HEK293 (cell line): ENCODE results near the gene RPL22.

Experiments used
- GLIS2 ChIP-seq: fragments of 450-650 bp; formaldehyde crosslinking; IDR thresholded peaks from 2 replicates; pipeline ENCODE4 v1.5.1; 2016; ENCODE audit warnings: missing biosample characterization, missing genetic modification characterization
- IKZF3 ChIP-seq: fragments of 450-650 bp; IDR thresholded peaks from 2 replicates; pipeline ENCODE4 v1.5.0; 2018; ENCODE audit warnings: missing biosample characterization, mild to moderate bottlenecking, missing genetic modification characterization, moderate library complexity
- KLF16 ChIP-seq: fragments of 450-650 bp; formaldehyde crosslinking; IDR thresholded peaks from 2 replicates; pipeline ENCODE4 v1.5.1; 2017; ENCODE audit warnings: missing biosample characterization, missing genetic modification characterization
- PRDM1 ChIP-seq: fragments of 450-650 bp; formaldehyde crosslinking; IDR thresholded peaks from 2 replicates; pipeline ENCODE4; 2016; ENCODE audit warnings: missing biosample characterization, missing genetic modification characterization
- SCRT1 ChIP-seq: fragments of 450-650 bp; formaldehyde crosslinking; IDR thresholded peaks from 2 replicates; pipeline ENCODE4 v1.5.1; 2016; ENCODE audit warnings: missing biosample characterization, missing genetic modification characterization, borderline replicate concordance
- WT1 ChIP-seq: fragments of 450-650 bp; formaldehyde crosslinking; IDR thresholded peaks from 2 replicates; pipeline ENCODE4 v1.5.1; 2016; ENCODE audit warnings: missing biosample characterization, missing genetic modification characterization
- YY2 ChIP-seq: fragments of 450-650 bp; formaldehyde crosslinking; IDR thresholded peaks from 2 replicates; pipeline ENCODE4 v1.5.1; 2016; ENCODE audit warnings: missing biosample characterization, missing genetic modification characterization
- ZIC2 ChIP-seq: fragments of 450-650 bp; formaldehyde crosslinking; IDR thresholded peaks from 2 replicates; pipeline ENCODE4 v1.5.1; 2016; ENCODE audit warnings: missing biosample characterization, missing genetic modification characterization
- ZNF121 ChIP-seq: fragments of 450-650 bp; formaldehyde crosslinking; IDR thresholded peaks from 2 replicates; pipeline ENCODE4 v1.5.1; 2016; ENCODE audit warnings: missing biosample characterization, missing genetic modification characterization
- ZNF146 ChIP-seq: fragments of 450-650 bp; formaldehyde crosslinking; IDR thresholded peaks from 2 replicates; pipeline ENCODE4 v1.5.1; 2016; ENCODE audit warnings: missing biosample characterization, missing genetic modification characterization
- ZNF19 ChIP-seq: fragments of 450-650 bp; formaldehyde crosslinking; IDR thresholded peaks from 2 replicates; pipeline ENCODE4; 2016; ENCODE audit warnings: missing biosample characterization, missing genetic modification characterization, low read depth
- ZNF211 ChIP-seq: fragments of 450-650 bp; formaldehyde crosslinking; IDR thresholded peaks from 2 replicates; pipeline ENCODE4 v1.5.1; 2016; ENCODE audit warnings: low read depth, missing biosample characterization, missing genetic modification characterization
- ZNF302 ChIP-seq: fragments of 450-650 bp; formaldehyde crosslinking; IDR thresholded peaks from 2 replicates; pipeline ENCODE4 v1.5.1; 2016; ENCODE audit warnings: missing biosample characterization, missing genetic modification characterization, low read depth
- ZNF391 ChIP-seq: fragments of 450-650 bp; formaldehyde crosslinking; IDR thresholded peaks from 2 replicates; pipeline ENCODE4 v1.5.1; 2016; ENCODE audit warnings: low read depth, missing biosample characterization, missing genetic modification characterization, borderline replicate concordance
- ZNF416 ChIP-seq: fragments of 450-650 bp; formaldehyde crosslinking; IDR thresholded peaks from 2 replicates; pipeline ENCODE4 v1.5.1; 2016; ENCODE audit warnings: missing biosample characterization, missing genetic modification characterization
- ZNF600 ChIP-seq: fragments of 450-650 bp; formaldehyde crosslinking; IDR thresholded peaks from 2 replicates; pipeline ENCODE4 v1.5.1; 2016; ENCODE audit warnings: missing biosample characterization, missing genetic modification characterization
- ZNF621 ChIP-seq: fragments of 450-650 bp; formaldehyde crosslinking; IDR thresholded peaks from 2 replicates; pipeline ENCODE4 v1.5.1; 2017; ENCODE audit warnings: missing biosample characterization, missing genetic modification characterization
- ZNF629 ChIP-seq: fragments of 450-650 bp; formaldehyde crosslinking; IDR thresholded peaks from 2 replicates; pipeline ENCODE4 v1.5.1; 2017; ENCODE audit warnings: missing biosample characterization, missing genetic modification characterization
- ZNF654 ChIP-seq: fragments of 450-650 bp; formaldehyde crosslinking; IDR thresholded peaks from 2 replicates; pipeline ENCODE4 v1.5.1; 2016; ENCODE audit warnings: low read depth, missing biosample characterization, missing genetic modification characterization
- ZNF843 ChIP-seq: fragments of 450-650 bp; formaldehyde crosslinking; IDR thresholded peaks from 2 replicates; pipeline ENCODE4 v1.5.1; 2016; ENCODE audit warnings: missing biosample characterization, missing genetic modification characterization
- ZXDB ChIP-seq: fragments of 450-650 bp; formaldehyde crosslinking; IDR thresholded peaks from 2 replicates; pipeline ENCODE4 v1.5.1; 2016; ENCODE audit warnings: missing biosample characterization, missing genetic modification characterization
- TF ChIP-seq, protein P1 (sequence below): fragments of 450-650 bp; formaldehyde crosslinking; IDR thresholded peaks from 2 replicates; pipeline ENCODE4 v1.5.1; 2016; ENCODE audit warnings: missing biosample characterization, missing genetic modification characterization, borderline replicate concordance
- TF ChIP-seq, protein P2 (sequence below): fragments of 450-650 bp; formaldehyde crosslinking; IDR thresholded peaks from 2 replicates; pipeline ENCODE4 v1.5.1; 2016; ENCODE audit warnings: missing biosample characterization, missing genetic modification characterization
- TF ChIP-seq, protein P3 (sequence below): fragments of 450-650 bp; formaldehyde crosslinking; IDR thresholded peaks from 2 replicates; pipeline ENCODE4 v1.5.1; 2016; ENCODE audit warnings: missing biosample characterization, missing genetic modification characterization
- TF ChIP-seq, protein P4 (sequence below): fragments of 450-650 bp; formaldehyde crosslinking; IDR thresholded peaks from 2 replicates; pipeline ENCODE4 v1.5.1; 2016; ENCODE audit warnings: missing biosample characterization, missing genetic modification characterization

The RPL22 gene

DNA sequence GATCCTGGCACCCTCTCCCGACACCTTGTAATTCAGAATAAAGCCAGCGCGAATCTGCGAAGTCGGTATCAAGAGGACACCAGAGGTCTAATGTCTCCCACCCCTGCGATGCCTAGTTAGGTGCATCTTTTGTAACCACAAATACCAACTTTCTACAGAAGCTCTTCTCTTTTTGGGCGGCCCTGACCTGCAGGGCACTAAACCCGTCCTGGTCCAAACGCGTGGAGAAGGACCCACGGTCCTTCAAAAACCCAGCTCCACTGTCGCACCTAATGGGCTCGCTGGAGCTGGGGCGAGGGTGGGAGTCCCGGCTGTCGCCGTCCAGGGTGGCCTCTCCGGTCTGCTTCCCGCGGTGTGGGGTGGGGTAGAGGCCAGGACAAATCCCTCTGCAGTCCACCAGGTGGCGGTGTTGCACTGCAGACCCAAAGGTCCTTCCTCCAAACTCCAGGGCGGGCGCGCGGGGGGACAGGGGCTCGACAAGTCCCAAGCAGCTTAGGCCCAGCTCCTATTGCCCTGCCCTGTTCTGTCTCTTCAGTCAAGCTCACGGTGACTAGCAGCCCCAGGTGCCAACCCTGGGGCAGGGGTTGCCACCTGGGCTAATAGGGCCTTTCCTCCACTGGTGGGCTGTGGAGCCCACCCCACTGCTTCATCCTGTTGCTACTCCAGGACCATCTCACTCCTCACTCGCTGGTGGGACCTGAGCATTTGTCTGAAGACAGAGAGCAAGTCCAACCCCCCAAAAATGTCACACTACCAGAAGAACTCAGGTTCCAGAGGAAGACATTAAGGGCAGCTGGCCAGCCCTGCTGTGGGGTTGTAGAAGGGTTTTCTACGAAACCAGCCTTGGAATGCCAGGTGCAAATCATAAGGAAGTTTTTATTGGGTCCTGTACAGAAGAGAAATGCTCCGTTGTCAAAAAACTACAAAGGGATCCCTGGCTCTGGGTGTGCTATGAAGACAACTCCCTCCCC is 47.4 kb upstream of the RPL22 start (continued):
- TF ChIP-seq, protein P1, sequence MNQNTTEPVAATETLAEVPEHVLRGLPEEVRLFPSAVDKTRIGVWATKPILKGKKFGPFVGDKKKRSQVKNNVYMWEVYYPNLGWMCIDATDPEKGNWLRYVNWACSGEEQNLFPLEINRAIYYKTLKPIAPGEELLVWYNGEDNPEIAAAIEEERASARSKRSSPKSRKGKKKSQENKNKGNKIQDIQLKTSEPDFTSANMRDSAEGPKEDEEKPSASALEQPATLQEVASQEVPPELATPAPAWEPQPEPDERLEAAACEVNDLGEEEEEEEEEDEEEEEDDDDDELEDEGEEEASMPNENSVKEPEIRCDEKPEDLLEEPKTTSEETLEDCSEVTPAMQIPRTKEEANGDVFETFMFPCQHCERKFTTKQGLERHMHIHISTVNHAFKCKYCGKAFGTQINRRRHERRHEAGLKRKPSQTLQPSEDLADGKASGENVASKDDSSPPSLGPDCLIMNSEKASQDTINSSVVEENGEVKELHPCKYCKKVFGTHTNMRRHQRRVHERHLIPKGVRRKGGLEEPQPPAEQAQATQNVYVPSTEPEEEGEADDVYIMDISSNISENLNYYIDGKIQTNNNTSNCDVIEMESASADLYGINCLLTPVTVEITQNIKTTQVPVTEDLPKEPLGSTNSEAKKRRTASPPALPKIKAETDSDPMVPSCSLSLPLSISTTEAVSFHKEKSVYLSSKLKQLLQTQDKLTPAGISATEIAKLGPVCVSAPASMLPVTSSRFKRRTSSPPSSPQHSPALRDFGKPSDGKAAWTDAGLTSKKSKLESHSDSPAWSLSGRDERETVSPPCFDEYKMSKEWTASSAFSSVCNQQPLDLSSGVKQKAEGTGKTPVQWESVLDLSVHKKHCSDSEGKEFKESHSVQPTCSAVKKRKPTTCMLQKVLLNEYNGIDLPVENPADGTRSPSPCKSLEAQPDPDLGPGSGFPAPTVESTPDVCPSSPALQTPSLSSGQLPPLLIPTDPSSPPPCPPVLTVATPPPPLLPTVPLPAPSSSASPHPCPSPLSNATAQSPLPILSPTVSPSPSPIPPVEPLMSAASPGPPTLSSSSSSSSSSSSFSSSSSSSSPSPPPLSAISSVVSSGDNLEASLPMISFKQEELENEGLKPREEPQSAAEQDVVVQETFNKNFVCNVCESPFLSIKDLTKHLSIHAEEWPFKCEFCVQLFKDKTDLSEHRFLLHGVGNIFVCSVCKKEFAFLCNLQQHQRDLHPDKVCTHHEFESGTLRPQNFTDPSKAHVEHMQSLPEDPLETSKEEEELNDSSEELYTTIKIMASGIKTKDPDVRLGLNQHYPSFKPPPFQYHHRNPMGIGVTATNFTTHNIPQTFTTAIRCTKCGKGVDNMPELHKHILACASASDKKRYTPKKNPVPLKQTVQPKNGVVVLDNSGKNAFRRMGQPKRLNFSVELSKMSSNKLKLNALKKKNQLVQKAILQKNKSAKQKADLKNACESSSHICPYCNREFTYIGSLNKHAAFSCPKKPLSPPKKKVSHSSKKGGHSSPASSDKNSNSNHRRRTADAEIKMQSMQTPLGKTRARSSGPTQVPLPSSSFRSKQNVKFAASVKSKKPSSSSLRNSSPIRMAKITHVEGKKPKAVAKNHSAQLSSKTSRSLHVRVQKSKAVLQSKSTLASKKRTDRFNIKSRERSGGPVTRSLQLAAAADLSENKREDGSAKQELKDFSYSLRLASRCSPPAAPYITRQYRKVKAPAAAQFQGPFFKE (tag by site-specific recombination), result no peak
- TF ChIP-seq ZNF211 (tag by site-specific recombination), result no peak
- TF ChIP-seq, protein P2, sequence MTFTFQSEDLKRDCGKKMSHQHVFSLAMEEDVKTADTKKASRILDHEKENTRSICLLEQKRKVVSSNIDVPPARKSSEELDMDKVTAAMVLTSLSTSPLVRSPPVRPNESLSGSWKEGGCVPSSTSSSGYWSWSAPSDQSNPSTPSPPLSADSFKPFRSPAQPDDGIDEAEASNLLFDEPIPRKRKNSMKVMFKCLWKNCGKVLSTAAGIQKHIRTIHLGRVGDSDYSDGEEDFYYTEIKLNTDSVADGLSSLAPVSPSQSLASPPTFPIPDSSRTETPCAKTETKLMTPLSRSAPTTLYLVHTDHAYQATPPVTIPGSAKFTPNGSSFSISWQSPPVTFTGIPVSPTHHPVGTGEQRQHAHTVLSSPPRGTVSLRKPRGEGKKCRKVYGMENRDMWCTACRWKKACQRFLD (tag by site-specific recombination), result no peak
- TF ChIP-seq ZNF600, result peak; percentile 78; the same call in 1 of the 2 replicates
- TF ChIP-seq ZNF843 (tag by site-specific recombination), result no peak
- TF ChIP-seq ZNF302 (tag by site-specific recombination), result no peak
- 0 out of 2 replicates have a peak, but pooled peaks have one; percentile 8 for TF ChIP-seq SCRT1
- no peak for TF ChIP-seq ZNF121 (tag by site-specific recombination)
- no peak for TF ChIP-seq ZNF19
- peak; percentile 65 for TF ChIP-seq ZIC2 (tag by site-specific recombination)
- TF ChIP-seq ZNF146 (tag by site-specific recombination), result 0 out of 2 replicates have a peak, but pooled peaks have one; percentile 4
- TF ChIP-seq ZNF654 (tag by site-specific recombination), result peak; percentile 86
- TF ChIP-seq GLIS2 (tag by site-specific recombination), result peak; percentile 94
- TF ChIP-seq YY2 (tag by site-specific recombination), result no peak
- no peak for TF ChIP-seq IKZF3 (tag by site-specific recombination)
- TF ChIP-seq KLF16 (tag by site-specific recombination), result no peak
- TF ChIP-seq, protein P3, sequence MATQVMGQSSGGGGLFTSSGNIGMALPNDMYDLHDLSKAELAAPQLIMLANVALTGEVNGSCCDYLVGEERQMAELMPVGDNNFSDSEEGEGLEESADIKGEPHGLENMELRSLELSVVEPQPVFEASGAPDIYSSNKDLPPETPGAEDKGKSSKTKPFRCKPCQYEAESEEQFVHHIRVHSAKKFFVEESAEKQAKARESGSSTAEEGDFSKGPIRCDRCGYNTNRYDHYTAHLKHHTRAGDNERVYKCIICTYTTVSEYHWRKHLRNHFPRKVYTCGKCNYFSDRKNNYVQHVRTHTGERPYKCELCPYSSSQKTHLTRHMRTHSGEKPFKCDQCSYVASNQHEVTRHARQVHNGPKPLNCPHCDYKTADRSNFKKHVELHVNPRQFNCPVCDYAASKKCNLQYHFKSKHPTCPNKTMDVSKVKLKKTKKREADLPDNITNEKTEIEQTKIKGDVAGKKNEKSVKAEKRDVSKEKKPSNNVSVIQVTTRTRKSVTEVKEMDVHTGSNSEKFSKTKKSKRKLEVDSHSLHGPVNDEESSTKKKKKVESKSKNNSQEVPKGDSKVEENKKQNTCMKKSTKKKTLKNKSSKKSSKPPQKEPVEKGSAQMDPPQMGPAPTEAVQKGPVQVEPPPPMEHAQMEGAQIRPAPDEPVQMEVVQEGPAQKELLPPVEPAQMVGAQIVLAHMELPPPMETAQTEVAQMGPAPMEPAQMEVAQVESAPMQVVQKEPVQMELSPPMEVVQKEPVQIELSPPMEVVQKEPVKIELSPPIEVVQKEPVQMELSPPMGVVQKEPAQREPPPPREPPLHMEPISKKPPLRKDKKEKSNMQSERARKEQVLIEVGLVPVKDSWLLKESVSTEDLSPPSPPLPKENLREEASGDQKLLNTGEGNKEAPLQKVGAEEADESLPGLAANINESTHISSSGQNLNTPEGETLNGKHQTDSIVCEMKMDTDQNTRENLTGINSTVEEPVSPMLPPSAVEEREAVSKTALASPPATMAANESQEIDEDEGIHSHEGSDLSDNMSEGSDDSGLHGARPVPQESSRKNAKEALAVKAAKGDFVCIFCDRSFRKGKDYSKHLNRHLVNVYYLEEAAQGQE (tag by site-specific recombination), result 0 out of 2 replicates have a peak, but pooled peaks have one; percentile 16
- TF ChIP-seq ZNF621 (tag by site-specific recombination), result no peak
- 0 out of 2 replicates have a peak, but pooled peaks have one; percentile 21 for TF ChIP-seq WT1 (tag by site-specific recombination)
- TF ChIP-seq ZNF629 (tag by site-specific recombination), result no peak
- TF ChIP-seq ZXDB, result 0 out of 2 replicates have a peak, but pooled peaks have one; percentile 31
- no peak for TF ChIP-seq ZNF416 (tag by site-specific recombination)
- TF ChIP-seq ZNF391 (tag by site-specific recombination), result peak; percentile 47; the same call in 1 of the 2 replicates
- no peak for TF ChIP-seq PRDM1 (tag by site-specific recombination)
- TF ChIP-seq, protein P4, sequence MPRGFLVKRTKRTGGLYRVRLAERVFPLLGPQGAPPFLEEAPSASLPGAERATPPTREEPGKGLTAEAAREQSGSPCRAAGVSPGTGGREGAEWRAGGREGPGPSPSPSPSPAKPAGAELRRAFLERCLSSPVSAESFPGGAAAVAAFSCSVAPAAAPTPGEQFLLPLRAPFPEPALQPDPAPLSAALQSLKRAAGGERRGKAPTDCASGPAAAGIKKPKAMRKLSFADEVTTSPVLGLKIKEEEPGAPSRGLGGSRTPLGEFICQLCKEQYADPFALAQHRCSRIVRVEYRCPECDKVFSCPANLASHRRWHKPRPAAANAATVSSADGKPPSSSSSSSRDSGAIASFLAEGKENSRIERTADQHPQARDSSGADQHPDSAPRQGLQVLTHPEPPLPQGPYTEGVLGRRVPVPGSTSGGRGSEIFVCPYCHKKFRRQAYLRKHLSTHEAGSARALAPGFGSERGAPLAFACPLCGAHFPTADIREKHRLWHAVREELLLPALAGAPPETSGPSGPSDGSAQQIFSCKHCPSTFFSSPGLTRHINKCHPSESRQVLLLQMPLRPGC (tag by site-specific recombination), result no peak
